Suprapubic skin (tissue), 4 donors: ENCODE results near the gene LMNTD2. TPM values are rescaled to one million over a fixed set of nuclear protein-coding genes. Genes with fewer than 3 reads are reported as not detected.

Experiments used
- DNase-seq, 2 donors: peaks; one replicate each; pipeline ENCODE4 v3.0.0-alpha.2; 2019; ENCODE audit warnings: low spot score in 2 of 2
- H3K27ac ChIP-seq: fragments of 200-600 bp; sonication (generic); one replicate; pipeline ENCODE4 v1.5.1; 2019
- H3K27me3 ChIP-seq: fragments of 200-600 bp; sonication (generic); one replicate; pipeline ENCODE4 v1.5.1; 2019
- H3K36me3 ChIP-seq: fragments of 200-600 bp; sonication (generic); one replicate; pipeline ENCODE4 v1.5.1; 2019
- H3K4me1 ChIP-seq: fragments of 200-600 bp; sonication (generic); one replicate; pipeline ENCODE4 v1.5.1; 2019
- H3K4me3 ChIP-seq: fragments of 200-600 bp; sonication (generic); one replicate; pipeline ENCODE4 v1.5.1; 2019; ENCODE audit warnings: mild to moderate bottlenecking
- H3K9me3 ChIP-seq: fragments of 200-600 bp; sonication (generic); one replicate; pipeline ENCODE4 v1.5.1; 2019
- EP300 ChIP-seq: sonication (generic); formaldehyde crosslinking; IDR thresholded peaks from one replicate; pipeline ENCODE4 v1.6.1; 2017; ENCODE audit warnings: antibody characterized with exemption
- POLR2A ChIP-seq, 2 donors: fragments of 450-650 bp; IDR thresholded peaks; one replicate each; pipeline ENCODE4 v1.6.1; 2017; ENCODE audit warnings: antibody characterized with exemption in 2 of 2, mild to moderate bottlenecking in 2 of 2, moderate library complexity in 2 of 2
- POLR2AphosphoS5 ChIP-seq, 3 donors: sonication (generic); formaldehyde crosslinking; IDR thresholded peaks; one replicate each; pipeline ENCODE4 v1.6.1; 2017; ENCODE audit warnings: antibody characterized with exemption in 3 of 3
- WGBS: methylation state at CpG from one replicate; pipeline ENCODE4 v1.1.5; 2018; 5-methylcytosine and 5-hydroxymethylcytosine counted together
- total RNA-seq, 4 donors: library from RNA; depleted of rRNA; stranded (reverse); fragments of >200 nt; gene quantifications; one replicate each; pipeline ENCODE4 v1.1.0, GENCODE V29; 2016
- TF ChIP-seq, protein P1 (sequence below), 2 donors: fragments of 200-600 bp in 1 of 2; fragments of 450-650 bp in 1 of 2; sonication (generic) in 1 of 2; IDR thresholded peaks; one replicate each; pipeline ENCODE4 v1.5.1; 2016 to 2019; ENCODE audit warnings: antibody characterized with exemption in 2 of 2, mild to moderate bottlenecking in 1 of 2, moderate library complexity in 1 of 2

LMNTD2 gene
- total RNA-seq, 4 donors from 2014 or later: 6.3 to 17.8 (median 8.7) TPM

DNA sequence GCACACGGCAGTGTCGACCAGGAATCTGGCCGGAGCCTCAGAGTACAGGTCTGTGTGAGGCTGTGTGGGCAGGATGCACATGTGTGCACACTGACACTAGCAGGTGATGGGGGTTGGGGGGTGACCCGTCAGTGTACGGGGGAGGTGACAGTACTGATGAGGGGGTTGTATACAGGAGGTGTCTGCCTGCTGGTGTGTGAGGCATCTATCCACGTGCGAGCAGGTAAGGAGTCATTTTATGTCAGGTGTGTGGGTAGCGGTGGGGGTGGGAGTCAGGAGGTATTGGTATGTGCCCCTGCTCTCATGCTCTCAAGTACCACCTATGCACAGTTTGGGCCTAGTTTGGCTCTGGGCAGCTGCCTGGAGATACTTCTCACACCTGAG, 11.3 kb upstream of the LMNTD2 start:
- 73% methylated on average over 6 of the region's 8 CpGs for WGBS
- TF ChIP-seq POLR2A (IDR thresholded peaks at IDR 0.05): no peak
- no peak for TF ChIP-seq EP300
- TF ChIP-seq, protein P1, sequence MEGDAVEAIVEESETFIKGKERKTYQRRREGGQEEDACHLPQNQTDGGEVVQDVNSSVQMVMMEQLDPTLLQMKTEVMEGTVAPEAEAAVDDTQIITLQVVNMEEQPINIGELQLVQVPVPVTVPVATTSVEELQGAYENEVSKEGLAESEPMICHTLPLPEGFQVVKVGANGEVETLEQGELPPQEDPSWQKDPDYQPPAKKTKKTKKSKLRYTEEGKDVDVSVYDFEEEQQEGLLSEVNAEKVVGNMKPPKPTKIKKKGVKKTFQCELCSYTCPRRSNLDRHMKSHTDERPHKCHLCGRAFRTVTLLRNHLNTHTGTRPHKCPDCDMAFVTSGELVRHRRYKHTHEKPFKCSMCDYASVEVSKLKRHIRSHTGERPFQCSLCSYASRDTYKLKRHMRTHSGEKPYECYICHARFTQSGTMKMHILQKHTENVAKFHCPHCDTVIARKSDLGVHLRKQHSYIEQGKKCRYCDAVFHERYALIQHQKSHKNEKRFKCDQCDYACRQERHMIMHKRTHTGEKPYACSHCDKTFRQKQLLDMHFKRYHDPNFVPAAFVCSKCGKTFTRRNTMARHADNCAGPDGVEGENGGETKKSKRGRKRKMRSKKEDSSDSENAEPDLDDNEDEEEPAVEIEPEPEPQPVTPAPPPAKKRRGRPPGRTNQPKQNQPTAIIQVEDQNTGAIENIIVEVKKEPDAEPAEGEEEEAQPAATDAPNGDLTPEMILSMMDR (IDR thresholded peaks at IDR 0.05): no peak
- no peak for TF ChIP-seq POLR2AphosphoS5 (IDR thresholded peaks at IDR 0.05)
- DNase-seq: no peak
- Histone ChIP-seq H3K9me3 (no peaks in the 10 kb centered on the region), H3K27me3 (no peaks in the 10 kb centered on the region), H3K4me1 (peaks cover 49% of the 10 kb centered on the region), H3K27ac (no peak overlapping the region), H3K4me3 (no peak overlapping the region), H3K36me3 (no peaks in the 10 kb centered on the region)

DNA sequence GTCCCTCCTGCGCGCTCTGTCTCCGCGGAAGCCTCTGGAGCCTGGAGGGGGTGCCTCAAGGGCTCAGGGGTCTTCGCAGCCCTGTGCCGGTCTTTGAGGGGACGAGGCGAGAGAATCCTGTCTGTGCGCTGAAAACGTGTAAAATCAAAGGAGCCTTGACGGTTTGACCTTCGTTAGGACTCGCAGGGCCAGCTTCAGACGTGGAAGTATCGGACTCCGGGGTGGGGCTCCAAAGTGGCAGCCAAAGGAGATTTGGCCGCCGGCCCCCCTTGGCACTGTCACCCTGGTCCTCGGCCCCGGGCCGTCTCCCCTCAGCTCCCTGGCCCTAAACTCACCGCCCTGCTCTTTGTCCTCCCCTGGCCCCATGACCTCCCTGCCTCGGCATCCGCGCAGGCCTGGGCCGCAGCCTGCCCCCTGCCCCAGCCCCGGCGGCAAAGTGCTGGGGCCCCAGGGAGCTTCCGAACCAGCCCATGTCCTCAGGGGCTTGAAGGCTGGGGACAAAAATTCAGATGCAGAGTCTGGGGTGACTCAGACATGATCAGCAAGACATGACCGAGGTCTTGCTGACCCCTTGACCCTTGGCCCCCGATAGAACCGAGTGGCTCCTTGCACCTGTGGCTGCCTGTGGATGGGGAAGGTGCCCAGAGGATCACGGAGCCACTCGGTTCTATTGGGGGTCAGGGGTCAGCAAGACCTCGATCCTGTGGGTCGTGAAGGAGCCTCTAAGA, 8.8 kb upstream of the LMNTD2 start:
- peak overlapping the region; percentile 91 for H3K27ac ChIP-seq
- H3K4me1 ChIP-seq: peaks cover 49% of the 10 kb centered on the region
- no peak for DNase-seq
- no peaks in the 10 kb centered on the region for H3K36me3 ChIP-seq
- H3K9me3 ChIP-seq: no peaks in the 10 kb centered on the region
- no peaks in the 10 kb centered on the region for H3K27me3 ChIP-seq
- TF ChIP-seq POLR2AphosphoS5 (IDR thresholded peaks at IDR 0.05): no peak
- no peak for TF ChIP-seq POLR2A (IDR thresholded peaks at IDR 0.05)
- no peak for TF ChIP-seq EP300
- TF ChIP-seq, protein P1 (IDR thresholded peaks at IDR 0.05): no peak
- 51% methylated on average over 11 of the region's 36 CpGs for WGBS
- H3K4me3 ChIP-seq: peak overlapping the region; percentile 76

GRCh38 chr11:568306-569157, 8.0 kb upstream of the LMNTD2 start:
- DNase-seq: peak; percentile 95 to 96
- no peaks in the 10 kb centered on the region for H3K27me3 ChIP-seq
- peaks cover 52% of the 10 kb centered on the region for H3K4me1 ChIP-seq
- TF ChIP-seq POLR2AphosphoS5 (IDR thresholded peaks at IDR 0.05) (no peak), POLR2A (IDR thresholded peaks at IDR 0.05) (no peak), EP300 (no peak)
- TF ChIP-seq, protein P1 (IDR thresholded peaks at IDR 0.05): no peak
- peak overlapping the region; percentile 76 for H3K4me3 ChIP-seq
- H3K9me3 ChIP-seq: no peaks in the 10 kb centered on the region
- 0% methylated on average over 2 of the region's 123 CpGs for WGBS
- no peaks in the 10 kb centered on the region for H3K36me3 ChIP-seq
- H3K27ac ChIP-seq: peak overlapping the region; percentile 91

- Histone ChIP-seq H3K27me3 (no peaks in the 10 kb centered on the region), H3K4me1 (peaks cover 50% of the 10 kb centered on the region), H3K9me3 (no peaks in the 10 kb centered on the region), H3K36me3 (no peaks in the 10 kb centered on the region), H3K27ac (peak overlapping the region; percentile 91), H3K4me3 (peak overlapping the region; percentile 76)
- no CpG with 5 or more reads among the region's 41 CpGs for WGBS
- DNase-seq: peak; percentile 74 to 77
- TF ChIP-seq POLR2A (IDR thresholded peaks at IDR 0.05) (no peak), POLR2AphosphoS5 (IDR thresholded peaks at IDR 0.05) (no peak), EP300 (no peak)
- TF ChIP-seq, protein P1 (IDR thresholded peaks at IDR 0.05): no peak
Measured at GRCh38 chr11:567629-568292, 7.2 kb upstream of the LMNTD2 start.
